HEK293 (cell line): ENCODE measurements around the gene BCOR.

Experiments used
- CTCF ChIA-PET: fragments of 350-600 bp; formaldehyde crosslinking; extraction: SDS; loops from one replicate; lab custom pipeline; 2021; ENCODE audit warnings: antibody characterized with exemption; lab: Yijun Ruan, JAX
- POLR2A ChIA-PET: fragments of 300-600 bp; formaldehyde crosslinking; extraction: SDS; loops from one replicate; lab custom pipeline; 2020; ENCODE audit warnings: antibody characterized with exemption, inconsistent platforms; lab: Yijun Ruan, JAX
- H3K27ac ChIP-seq: fragments of 200-500 bp; sonication (Bioruptor generic); 2 replicates; pipeline ENCODE4 v1.5.1; 2014; ENCODE audit warnings: low read depth, low read length, control low read depth, inconsistent platforms; ENCODE audit errors: extremely low read depth
- H3K36me3 ChIP-seq, 2 experiments: fragments of 200-500 bp in 1 of 2; sonication (Bioruptor generic) in 1 of 2; 1 replicate in 1 of 2; 2 replicates in 1 of 2; pipeline ENCODE4 v1.5.1; 2014 to 2017; ENCODE audit warnings: inconsistent platforms in 2 of 2, low read length in 2 of 2; ENCODE audit not compliant: control insufficient read depth in 2 of 2, insufficient read depth in 1 of 2
- H3K4me1 ChIP-seq: fragments of 200-500 bp; sonication (Bioruptor generic); 2 replicates; pipeline ENCODE4 v1.5.1; 2014; ENCODE audit warnings: mild to moderate bottlenecking, low read length, inconsistent platforms; ENCODE audit not compliant: control insufficient read depth, insufficient read depth
- H3K4me3 ChIP-seq: 2 replicates; pipeline ENCODE4 v1.5.1; 2011; ENCODE audit warnings: low read depth, mild to moderate bottlenecking, control low read depth, low read length, moderate library complexity
- H3K9me3 ChIP-seq: fragments of 200-500 bp; sonication (Bioruptor generic); 2 replicates; pipeline ENCODE4 v1.5.1; 2014; ENCODE audit warnings: low read depth, low read length, inconsistent platforms; ENCODE audit not compliant: control insufficient read depth, insufficient read depth
- GLIS2 ChIP-seq: fragments of 450-650 bp; formaldehyde crosslinking; IDR thresholded peaks from 2 replicates; pipeline ENCODE4 v1.5.1; 2016; ENCODE audit warnings: missing biosample characterization, missing genetic modification characterization
- KLF8 ChIP-seq: fragments of 450-650 bp; formaldehyde crosslinking; IDR thresholded peaks from 2 replicates; pipeline ENCODE4 v1.5.1; 2016; ENCODE audit warnings: missing biosample characterization, missing genetic modification characterization
- PRDM1 ChIP-seq: fragments of 450-650 bp; formaldehyde crosslinking; IDR thresholded peaks from 2 replicates; pipeline ENCODE4; 2016; ENCODE audit warnings: missing biosample characterization, missing genetic modification characterization
- SP7 ChIP-seq: fragments of 450-650 bp; formaldehyde crosslinking; IDR thresholded peaks from 2 replicates; pipeline ENCODE4 v1.5.1; 2016; ENCODE audit warnings: missing biosample characterization, missing genetic modification characterization
- ZBTB11 ChIP-seq: fragments of 450-650 bp; formaldehyde crosslinking; conservative IDR thresholded peaks from 2 replicates; pipeline ENCODE4 v1.5.1; 2016; ENCODE audit warnings: low read depth, missing biosample characterization, missing genetic modification characterization
- ZBTB21 ChIP-seq: fragments of 450-650 bp; formaldehyde crosslinking; IDR thresholded peaks from 2 replicates; pipeline ENCODE4 v1.5.1; 2017; ENCODE audit warnings: missing biosample characterization, missing genetic modification characterization
- ZBTB49 ChIP-seq: fragments of 450-650 bp; formaldehyde crosslinking; IDR thresholded peaks from 2 replicates; pipeline ENCODE4 v1.5.1; 2016; ENCODE audit warnings: missing biosample characterization, missing genetic modification characterization, low read depth
- ZNF138 ChIP-seq: fragments of 450-650 bp; formaldehyde crosslinking; IDR thresholded peaks from 2 replicates; pipeline ENCODE4 v1.5.1; 2016; ENCODE audit warnings: missing biosample characterization, missing genetic modification characterization, borderline replicate concordance
- ZNF2 ChIP-seq: fragments of 450-650 bp; formaldehyde crosslinking; IDR thresholded peaks from 2 replicates; pipeline ENCODE4 v1.5.1; 2016; ENCODE audit warnings: missing biosample characterization, missing genetic modification characterization
- ZNF202 ChIP-seq: fragments of 450-650 bp; formaldehyde crosslinking; IDR thresholded peaks from 2 replicates; pipeline ENCODE4 v1.5.1; 2016; ENCODE audit warnings: missing biosample characterization, missing genetic modification characterization, borderline replicate concordance
- ZNF266 ChIP-seq: fragments of 450-650 bp; formaldehyde crosslinking; IDR thresholded peaks from 2 replicates; pipeline ENCODE4 v1.5.1; 2016; ENCODE audit warnings: missing biosample characterization, missing genetic modification characterization, low read depth
- ZNF324 ChIP-seq: fragments of 450-650 bp; formaldehyde crosslinking; IDR thresholded peaks from 2 replicates; pipeline ENCODE4 v1.5.1; 2016; ENCODE audit warnings: missing biosample characterization, missing genetic modification characterization
- ZNF37A ChIP-seq: fragments of 450-650 bp; IDR thresholded peaks from 2 replicates; pipeline ENCODE4 v1.5.1; 2018; ENCODE audit warnings: missing biosample characterization, missing genetic modification characterization
- ZNF473 ChIP-seq: fragments of 450-650 bp; formaldehyde crosslinking; IDR thresholded peaks from 2 replicates; pipeline ENCODE4 v1.5.1; 2017; ENCODE audit warnings: missing biosample characterization, missing genetic modification characterization
- ZNF776 ChIP-seq: fragments of 450-650 bp; formaldehyde crosslinking; IDR thresholded peaks from 2 replicates; pipeline ENCODE4 v1.5.0; 2017; ENCODE audit warnings: missing biosample characterization, missing genetic modification characterization, borderline replicate concordance
- ZSCAN4 ChIP-seq: fragments of 450-650 bp; formaldehyde crosslinking; IDR thresholded peaks from 2 replicates; pipeline ENCODE4 v1.5.1; 2017; ENCODE audit warnings: missing biosample characterization, missing genetic modification characterization
- ZSCAN5A ChIP-seq: fragments of 450-650 bp; formaldehyde crosslinking; IDR thresholded peaks from 2 replicates; pipeline ENCODE4 v1.5.1; 2016; ENCODE audit warnings: missing biosample characterization, missing genetic modification characterization

Gene BCOR

DNA sequence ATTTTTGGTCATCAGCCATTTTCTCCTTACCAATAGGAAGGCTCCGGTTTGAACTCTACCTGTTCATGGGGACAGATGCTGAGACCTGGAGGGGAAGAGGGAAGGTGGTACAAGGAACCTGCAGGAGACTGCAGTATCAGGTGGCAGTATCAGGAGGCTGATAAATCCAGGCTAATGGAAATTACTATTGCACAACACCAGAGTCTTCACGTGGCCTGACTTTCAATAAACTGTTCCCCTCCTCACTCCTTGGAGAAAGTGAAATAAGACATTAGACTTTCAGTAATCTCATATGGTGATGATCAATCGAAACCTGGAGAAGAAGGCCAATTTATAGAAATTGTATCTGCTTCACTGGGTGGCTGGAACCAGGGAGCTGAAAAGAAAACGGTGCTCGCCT is 46.2 kb upstream of the BCOR start:
- CTCF ChIA-PET: no interaction called here
- no peaks in the 10 kb centered on the region for H3K9me3 ChIP-seq
- TF ChIP-seq ZBTB49 (tag by site-specific recombination) (no peak), ZNF324 (tag by site-specific recombination) (no peak), ZNF266 (no peak), ZNF2 (tag by site-specific recombination) (no peak), KLF8 (no peak), ZNF776 (tag by site-specific recombination) (no peak)
- POLR2A ChIA-PET: no interaction called here
- peaks cover 10% of the 10 kb centered on the region for H3K4me1 ChIP-seq
- no peak overlapping the region for H3K27ac ChIP-seq
- H3K4me3 ChIP-seq: no peak overlapping the region
- peaks cover 0 to 7% of the 10 kb centered on the region in 2 experiments; a peak in 1 of 3 replicates for H3K36me3 ChIP-seq

DNA sequence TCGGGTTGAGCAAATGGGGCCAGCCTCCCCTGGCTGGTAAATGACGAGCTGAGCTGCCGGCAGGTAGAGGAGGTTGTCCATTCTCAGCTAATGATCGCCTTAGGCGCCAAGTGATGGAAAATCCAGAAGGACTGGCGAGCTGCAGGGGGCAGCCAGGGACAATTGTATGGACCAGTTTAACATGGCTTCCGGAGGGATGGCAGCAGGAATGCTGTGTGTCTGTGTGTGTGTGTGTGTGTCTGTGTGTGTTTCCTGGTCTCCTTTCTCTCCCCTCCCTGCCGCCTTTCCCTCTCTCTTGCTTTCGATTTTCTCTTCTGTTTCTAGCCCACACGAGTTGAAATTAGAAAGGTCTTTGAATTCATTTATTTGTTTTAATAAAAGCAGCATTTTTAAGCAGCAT is 45.2 kb upstream of the BCOR start:
- Histone ChIP-seq H3K4me1 (peaks cover 5% of the 10 kb centered on the region; the same call in 1 of the 2 replicates), H3K36me3 (peaks cover 0 to 7% of the 10 kb centered on the region in 2 experiments; a peak in 1 of 3 replicates), H3K27ac (no peak overlapping the region), H3K9me3 (no peaks in the 10 kb centered on the region), H3K4me3 (no peak overlapping the region)
- ChIA-PET POLR2A (interaction anchor here (2.2 kb wide), 2 partner anchors 12 to 45 kb away, joined by 7 to 8 read pairs; partner anchors contain the start of gene BCOR), CTCF (no interaction called here)
- TF ChIP-seq ZNF202 (tag by site-specific recombination) (no peak), ZNF138 (tag by site-specific recombination) (no peak), PRDM1 (tag by site-specific recombination) (peak; percentile 45), SP7 (no peak)

DNA sequence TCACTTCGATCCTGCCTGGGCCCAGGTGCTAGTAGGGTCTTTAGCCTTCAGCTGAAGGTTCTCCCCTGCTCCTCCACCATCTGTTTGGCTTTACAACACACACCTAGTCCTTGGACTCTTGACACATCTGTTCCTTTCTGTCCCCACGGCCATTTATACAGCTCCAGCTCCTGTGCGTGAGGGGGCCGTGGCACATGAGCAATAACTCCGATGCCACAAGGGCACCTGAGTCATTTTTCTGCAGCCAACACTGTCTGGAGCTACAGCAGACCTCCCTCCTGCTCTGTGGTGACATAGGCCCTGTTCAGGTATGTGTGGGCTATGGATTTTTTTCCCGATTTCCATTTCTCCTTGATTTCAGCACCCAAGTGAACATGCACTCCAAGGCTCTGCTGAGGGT is 44.7 kb upstream of the BCOR start:
- CTCF ChIA-PET: no interaction called here
- H3K27ac ChIP-seq: no peak overlapping the region
- POLR2A ChIA-PET: interaction anchor here (2.2 kb wide), 2 partner anchors 12 to 45 kb away, joined by 7 to 8 read pairs; partner anchors contain the start of gene BCOR
- no peak for TF ChIP-seq ZNF37A (tag by site-specific recombination)
- no peak for TF ChIP-seq ZSCAN5A (tag by site-specific recombination)
- no peak for TF ChIP-seq GLIS2
- TF ChIP-seq ZBTB21: no peak
- TF ChIP-seq ZBTB11 (tag by site-specific recombination): no peak
- TF ChIP-seq ZNF473 (tag by site-specific recombination): no peak
- TF ChIP-seq ZSCAN4 (tag by site-specific recombination): no peak
- peaks cover 0 to 7% of the 10 kb centered on the region in 2 experiments; a peak in 1 of 3 replicates for H3K36me3 ChIP-seq
- H3K4me1 ChIP-seq: peaks cover 5% of the 10 kb centered on the region; the same call in 1 of the 2 replicates
- no peaks in the 10 kb centered on the region for H3K9me3 ChIP-seq
- H3K4me3 ChIP-seq: no peak overlapping the region
